SK-N-SH (cell line): Measurements from ENCODE around the gene IKZF4. TPM values are rescaled to one million over a fixed set of nuclear protein-coding genes. Genes with fewer than 3 reads are reported as not detected.
A peak's percentile ranks its signal among the peaks of the same experiment; 100 is the strongest.

Experiments used
- CTCF ChIA-PET: fragments of 300-600, 350-600 bp; formaldehyde crosslinking; extraction: SDS; loops from one replicate; lab custom pipeline; 2021; lab: Yijun Ruan, JAX
- POLR2A ChIA-PET: fragments of 350-600 bp; sonication (Branson Sonifier 250); formaldehyde crosslinking; extraction: SDS; loops from one replicate; lab custom pipeline; 2020; ENCODE audit warnings: antibody characterized with exemption, inconsistent platforms; lab: Yijun Ruan, JAX
- DNase-seq: peaks from one replicate; pipeline ENCODE4 v3.0.0; 2012
- H2AFZ ChIP-seq: fragments of 200-600 bp; sonication (generic); 2 replicates; pipeline ENCODE4 v1.8.1; 2016; ENCODE audit warnings: antibody characterized with exemption, mild to moderate bottlenecking, low read depth
- H3F3A ChIP-seq: fragments of 200-600 bp; sonication (generic); replicated peaks from 2 replicates; pipeline ENCODE3; 2016; ENCODE audit warnings: antibody characterized with exemption, mild to moderate bottlenecking; ENCODE audit not compliant: insufficient read depth
- H3K27ac ChIP-seq, 2 experiments: fragments of 200-500 bp in 1 of 2; fragments of 200-600 bp in 1 of 2; sonication (Bioruptor generic) in 1 of 2; sonication (generic), shearing (Covaris generic) in 1 of 2; 2 replicates each; pipeline versions ENCODE4 v1.5.1 to v1.6.1; 2014 to 2016; ENCODE audit warnings: low read depth in 2 of 2, inconsistent platforms in 1 of 2, low read length in 1 of 2, mild to moderate bottlenecking in 1 of 2, mixed read lengths in 1 of 2
- H3K27me3 ChIP-seq: fragments of 200-600 bp; sonication (generic), shearing (Covaris generic); 2 replicates; pipeline ENCODE4 v1.6.1; 2016; ENCODE audit warnings: mixed run types; ENCODE audit not compliant: insufficient read depth
- H3K36me3 ChIP-seq, 2 experiments: fragments of 200-500 bp in 1 of 2; fragments of 200-600 bp in 1 of 2; sonication (Bioruptor generic) in 1 of 2; sonication (generic) in 1 of 2; replicated peaks in 1 of 2; 2 replicates each; pipeline versions ENCODE3 to v1.5.1; 2014 to 2016; ENCODE audit warnings: low read length in 1 of 2, mild to moderate bottlenecking in 1 of 2; ENCODE audit not compliant: insufficient read depth in 2 of 2, control insufficient read depth in 1 of 2
- H3K4me1 ChIP-seq, 2 experiments: fragments of 200-500 bp in 1 of 2; fragments of 200-600 bp in 1 of 2; sonication (Bioruptor generic) in 1 of 2; sonication (generic), shearing (Covaris generic) in 1 of 2; 2 replicates each; pipeline versions ENCODE4 v1.5.1 to v1.6.1; 2014 to 2016; ENCODE audit warnings: low read depth in 1 of 2, low read length in 1 of 2, mixed run types in 1 of 2; ENCODE audit not compliant: insufficient read depth in 2 of 2, control insufficient read depth in 1 of 2
- H3K4me2 ChIP-seq: fragments of 200-600 bp; sonication (generic), shearing (Covaris generic); 2 replicates; pipeline ENCODE4 v1.6.1; 2017; ENCODE audit warnings: mixed run types
- H3K4me3 ChIP-seq, 2 experiments: fragments of 200-500 bp in 1 of 2; fragments of 200-600 bp in 1 of 2; sonication (Bioruptor generic) in 1 of 2; sonication (generic), shearing (Covaris generic) in 1 of 2; 2 replicates each; pipeline versions ENCODE4 v1.5.1 to v1.8.1; 2014 to 2016; ENCODE audit warnings: low read depth in 2 of 2, inconsistent platforms in 1 of 2, low read length in 1 of 2, mild to moderate bottlenecking in 1 of 2, mixed read lengths in 1 of 2, moderate library complexity in 1 of 2
- H3K79me2 ChIP-seq: fragments of 200-600 bp; sonication (generic); 2 replicates; pipeline ENCODE4 v1.8.1; 2017; ENCODE audit warnings: mild to moderate bottlenecking; ENCODE audit not compliant: insufficient read depth
- H3K9ac ChIP-seq: fragments of 200-600 bp; sonication (generic); 2 replicates; pipeline ENCODE4 v1.6.1; 2017; ENCODE audit warnings: mixed run types
- H3K9me2 ChIP-seq: fragments of 200-600 bp; sonication (generic); 2 replicates; pipeline ENCODE4 v1.6.1; 2017; ENCODE audit warnings: mixed run types
- H3K9me3 ChIP-seq: fragments of 200-600 bp; sonication (generic); 2 replicates; pipeline ENCODE4 v1.6.1; 2017; ENCODE audit warnings: mixed run types, mild to moderate bottlenecking, moderate library complexity
- H4K20me1 ChIP-seq: fragments of 200-600 bp; sonication (generic); 2 replicates; pipeline ENCODE4 v1.6.1; 2017; ENCODE audit warnings: mild to moderate bottlenecking, mixed run types; ENCODE audit not compliant: insufficient read depth
- CHD2 ChIP-seq: fragments of 150-350 bp; IDR thresholded peaks from 2 replicates; pipeline ENCODE4 v1.6.1; 2018; ENCODE audit warnings: low read length; ENCODE audit not compliant: partially characterized antibody
- ELF1 ChIP-seq: IDR thresholded peaks from 2 replicates; pipeline ENCODE4 v1.4.0; 2012
- FOSL2 ChIP-seq: IDR thresholded peaks from 2 replicates; pipeline ENCODE4 v1.4.0; 2012; ENCODE audit warnings: low read depth, mild to moderate bottlenecking, moderate library complexity, borderline replicate concordance
- GABPA ChIP-seq: IDR thresholded peaks from 2 replicates; pipeline ENCODE4 v1.4.0; 2012; ENCODE audit warnings: low read depth, mild to moderate bottlenecking
- JUND ChIP-seq: IDR thresholded peaks from 2 replicates; pipeline ENCODE4 v1.4.0; 2012
- MEF2A ChIP-seq: IDR thresholded peaks from 2 replicates; pipeline ENCODE4 v1.4.0; 2012; ENCODE audit warnings: low read depth, borderline replicate concordance
- POLR2AphosphoS5 ChIP-seq: IDR thresholded peaks from 2 replicates; pipeline ENCODE4 v1.6.1; 2012; ENCODE audit warnings: low read depth, low read length
- RCOR1 ChIP-seq: fragments of 150-350 bp; IDR thresholded peaks from 2 replicates; pipeline ENCODE4 v1.6.1; 2017; ENCODE audit warnings: antibody characterized with exemption, low read length
- SIN3A ChIP-seq: IDR thresholded peaks from 2 replicates; pipeline ENCODE4 v1.6.1; 2012; ENCODE audit warnings: low read depth, mild to moderate bottlenecking, low read length, moderate library complexity, borderline replicate concordance
- SMC3 ChIP-seq: IDR thresholded peaks from 2 replicates; pipeline ENCODE4 v1.6.1; 2012; ENCODE audit warnings: low read depth, low read length, improper control_type of control experiment
- TAF1 ChIP-seq: IDR thresholded peaks from 2 replicates; pipeline ENCODE4 v1.6.1; 2012; ENCODE audit warnings: low read depth, mild to moderate bottlenecking, low read length, moderate library complexity, borderline replicate concordance
- WGBS: methylation state at CpG from one replicate; pipeline ENCODE4 v1.1.6; 2017; ENCODE audit warnings: low lambda C conversion rate; 5-methylcytosine and 5-hydroxymethylcytosine counted together
- polyA plus RNA-seq, 3 experiments: library from polyadenylated mRNA; depleted of rRNA; stranded (reverse); fragments of >200 nt; gene quantifications; 2 replicates each; pipeline ENCODE4 v1.2.3, GENCODE V29; 2012
- TF ChIP-seq, protein P1 (sequence below): IDR thresholded peaks from 2 replicates; pipeline ENCODE4; 2012
- TF ChIP-seq, protein P2 (sequence below): fragments of 200-600 bp; sonication (generic); IDR thresholded peaks from 2 replicates; pipeline ENCODE4 v1.6.1; 2017; ENCODE audit warnings: antibody characterized with exemption, mild to moderate bottlenecking, moderate library complexity
- TF ChIP-seq, protein P3 (sequence below): IDR thresholded peaks from 2 replicates; pipeline ENCODE4 v1.4.0; 2012; ENCODE audit warnings: low read depth
- TF ChIP-seq, protein P4 (sequence below): fragments of 150-350 bp; IDR thresholded peaks from 2 replicates; pipeline ENCODE4 v1.6.1; 2017; ENCODE audit warnings: antibody characterized with exemption, low read length, low read depth, borderline replicate concordance

Gene IKZF4
- polyA plus RNA-seq, 1 of the 3 experiments (the other 2 are of a cell fraction): 3.9 TPM

DNA sequence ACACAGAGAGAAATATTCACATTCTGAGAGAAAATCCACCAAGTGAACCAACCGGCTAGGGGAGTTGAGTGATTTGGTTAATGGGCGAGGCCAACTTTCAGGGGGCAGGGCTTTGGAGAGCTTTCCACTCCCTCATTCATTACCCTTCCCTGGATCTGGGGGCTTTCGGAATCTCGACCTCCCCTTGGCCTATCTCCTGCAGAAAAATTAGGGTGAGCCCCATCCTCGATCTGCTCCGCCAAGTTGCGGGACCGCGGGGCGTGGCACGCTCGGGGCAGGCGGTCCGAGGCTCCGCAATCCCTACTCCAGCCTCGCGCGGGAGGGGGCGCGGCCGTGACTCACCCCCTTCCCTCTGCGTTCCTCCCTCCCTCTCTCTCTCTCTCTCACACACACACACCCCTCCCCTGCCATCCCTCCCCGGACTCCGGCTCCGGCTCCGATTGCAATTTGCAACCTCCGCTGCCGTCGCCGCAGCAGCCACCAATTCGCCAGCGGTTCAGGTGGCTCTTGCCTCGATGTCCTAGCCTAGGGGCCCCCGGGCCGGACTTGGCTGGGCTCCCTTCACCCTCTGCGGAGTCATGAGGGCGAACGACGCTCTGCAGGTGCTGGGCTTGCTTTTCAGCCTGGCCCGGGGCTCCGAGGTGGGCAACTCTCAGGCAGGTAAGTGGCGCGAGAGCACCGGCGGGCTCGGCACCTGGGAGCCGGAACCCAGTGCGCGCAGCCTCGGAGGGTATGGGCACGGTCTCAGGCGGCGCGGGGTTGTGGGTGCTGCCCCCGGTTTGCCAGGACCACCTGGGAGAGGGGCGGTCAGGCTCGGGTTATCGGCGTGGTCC, 59.1 kb downstream of the IKZF4 start, which contains the start of gene ERBB3:
TSS of gene ERBB3 (plus strand) at position 443 of the 833 bp plus-strand sequence. CDS start at position 579, 136 bp downstream.
- WGBS: 9% methylated on average over 52 of the region's 59 CpGs
- H3K27me3 ChIP-seq: no peaks in the 10 kb centered on the region
- peaks cover 12% of the 10 kb centered on the region for H3F3A ChIP-seq
- no peaks in the 10 kb centered on the region for H3K36me3 ChIP-seq
- peak within 1 kb of the TSS; percentile 53 to 71 for H3K4me3 ChIP-seq
- H3K4me2 ChIP-seq: peak within 1 kb of the TSS; percentile 97
- CTCF ChIA-PET: interaction anchor here (0.8 to 3.4 kb wide), 21 partner anchors 10 to 551 kb away, joined by 3 to 13 read pairs (median 4); partner anchors contain the start of genes SMARCC2 and ZC3H10
- H3K9me2 ChIP-seq: no peaks in the 10 kb centered on the region
- POLR2A ChIA-PET: interaction anchor here (0.6 to 3.2 kb wide), 3 partner anchors 24 to 38 kb away, joined by 3 to 15 read pairs (median 3); partner anchors contain the start of genes PA2G4 and ZC3H10
- peak within 1 kb of the TSS; percentile 36 to 55 for H3K27ac ChIP-seq
- peak; percentile 84 for DNase-seq
- TF ChIP-seq MEF2A (no peak), JUND (no peak; the same call in 1 of the 2 replicates), FOSL2 (peak; percentile 86), ELF1 (no peak), TAF1 (no peak), SIN3A (0 out of 2 replicates have a peak, but pooled peaks have one; percentile 63), SMC3 (no peak), POLR2AphosphoS5 (no peak), CHD2 (no peak), GABPA (no peak), RCOR1 (no peak)
- TF ChIP-seq, protein P1, sequence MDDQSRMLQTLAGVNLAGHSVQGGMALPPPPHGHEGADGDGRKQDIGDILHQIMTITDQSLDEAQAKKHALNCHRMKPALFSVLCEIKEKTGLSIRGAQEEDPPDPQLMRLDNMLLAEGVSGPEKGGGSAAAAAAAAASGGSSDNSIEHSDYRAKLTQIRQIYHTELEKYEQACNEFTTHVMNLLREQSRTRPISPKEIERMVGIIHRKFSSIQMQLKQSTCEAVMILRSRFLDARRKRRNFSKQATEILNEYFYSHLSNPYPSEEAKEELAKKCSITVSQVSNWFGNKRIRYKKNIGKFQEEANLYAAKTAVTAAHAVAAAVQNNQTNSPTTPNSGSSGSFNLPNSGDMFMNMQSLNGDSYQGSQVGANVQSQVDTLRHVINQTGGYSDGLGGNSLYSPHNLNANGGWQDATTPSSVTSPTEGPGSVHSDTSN: no peak
- TF ChIP-seq, protein P2, sequence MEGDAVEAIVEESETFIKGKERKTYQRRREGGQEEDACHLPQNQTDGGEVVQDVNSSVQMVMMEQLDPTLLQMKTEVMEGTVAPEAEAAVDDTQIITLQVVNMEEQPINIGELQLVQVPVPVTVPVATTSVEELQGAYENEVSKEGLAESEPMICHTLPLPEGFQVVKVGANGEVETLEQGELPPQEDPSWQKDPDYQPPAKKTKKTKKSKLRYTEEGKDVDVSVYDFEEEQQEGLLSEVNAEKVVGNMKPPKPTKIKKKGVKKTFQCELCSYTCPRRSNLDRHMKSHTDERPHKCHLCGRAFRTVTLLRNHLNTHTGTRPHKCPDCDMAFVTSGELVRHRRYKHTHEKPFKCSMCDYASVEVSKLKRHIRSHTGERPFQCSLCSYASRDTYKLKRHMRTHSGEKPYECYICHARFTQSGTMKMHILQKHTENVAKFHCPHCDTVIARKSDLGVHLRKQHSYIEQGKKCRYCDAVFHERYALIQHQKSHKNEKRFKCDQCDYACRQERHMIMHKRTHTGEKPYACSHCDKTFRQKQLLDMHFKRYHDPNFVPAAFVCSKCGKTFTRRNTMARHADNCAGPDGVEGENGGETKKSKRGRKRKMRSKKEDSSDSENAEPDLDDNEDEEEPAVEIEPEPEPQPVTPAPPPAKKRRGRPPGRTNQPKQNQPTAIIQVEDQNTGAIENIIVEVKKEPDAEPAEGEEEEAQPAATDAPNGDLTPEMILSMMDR: peak; percentile 6; the same call in 1 of the 2 replicates
- TF ChIP-seq, protein P3, sequence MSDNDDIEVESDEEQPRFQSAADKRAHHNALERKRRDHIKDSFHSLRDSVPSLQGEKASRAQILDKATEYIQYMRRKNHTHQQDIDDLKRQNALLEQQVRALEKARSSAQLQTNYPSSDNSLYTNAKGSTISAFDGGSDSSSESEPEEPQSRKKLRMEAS: peak; percentile 69
- TF ChIP-seq, protein P4, sequence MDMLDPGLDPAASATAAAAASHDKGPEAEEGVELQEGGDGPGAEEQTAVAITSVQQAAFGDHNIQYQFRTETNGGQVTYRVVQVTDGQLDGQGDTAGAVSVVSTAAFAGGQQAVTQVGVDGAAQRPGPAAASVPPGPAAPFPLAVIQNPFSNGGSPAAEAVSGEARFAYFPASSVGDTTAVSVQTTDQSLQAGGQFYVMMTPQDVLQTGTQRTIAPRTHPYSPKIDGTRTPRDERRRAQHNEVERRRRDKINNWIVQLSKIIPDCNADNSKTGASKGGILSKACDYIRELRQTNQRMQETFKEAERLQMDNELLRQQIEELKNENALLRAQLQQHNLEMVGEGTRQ: no peak
- peak within 1 kb of the TSS; percentile 42; the same call in 1 of the 2 replicates for H3K9ac ChIP-seq
- H3K4me1 ChIP-seq: peaks cover 0 to 6% of the 10 kb centered on the region in 2 experiments; a peak in 1 of 4 replicates
- no peaks in the 10 kb centered on the region for H3K79me2 ChIP-seq
- peak within 1 kb of the TSS; percentile 94 for H2AFZ ChIP-seq
- no peaks in the 10 kb centered on the region for H3K9me3 ChIP-seq
- no peaks in the 10 kb centered on the region for H4K20me1 ChIP-seq
